ENCODE data around the gene CADPS.

CADPS gene

DNA sequence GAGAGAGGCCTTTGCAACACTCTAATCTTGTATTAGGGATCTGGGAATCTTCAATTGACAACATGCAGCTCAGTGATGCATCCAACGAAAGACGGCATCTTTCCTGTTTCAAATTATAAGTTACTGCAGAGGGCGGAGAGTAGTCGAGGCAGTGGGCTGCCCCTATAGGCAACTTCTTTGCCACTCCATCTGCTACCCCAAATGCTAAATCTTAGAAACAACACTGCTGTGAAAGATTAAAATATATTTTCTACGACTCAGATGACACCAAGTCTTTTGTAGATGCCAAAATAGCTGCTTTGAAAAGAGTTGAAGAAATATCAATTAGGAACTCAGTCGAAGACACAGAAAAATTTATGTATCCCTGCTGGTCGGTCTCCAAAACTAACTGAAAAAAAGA is 340.9 kb downstream of the CADPS start:
- TF ChIP-seq, protein P1, sequence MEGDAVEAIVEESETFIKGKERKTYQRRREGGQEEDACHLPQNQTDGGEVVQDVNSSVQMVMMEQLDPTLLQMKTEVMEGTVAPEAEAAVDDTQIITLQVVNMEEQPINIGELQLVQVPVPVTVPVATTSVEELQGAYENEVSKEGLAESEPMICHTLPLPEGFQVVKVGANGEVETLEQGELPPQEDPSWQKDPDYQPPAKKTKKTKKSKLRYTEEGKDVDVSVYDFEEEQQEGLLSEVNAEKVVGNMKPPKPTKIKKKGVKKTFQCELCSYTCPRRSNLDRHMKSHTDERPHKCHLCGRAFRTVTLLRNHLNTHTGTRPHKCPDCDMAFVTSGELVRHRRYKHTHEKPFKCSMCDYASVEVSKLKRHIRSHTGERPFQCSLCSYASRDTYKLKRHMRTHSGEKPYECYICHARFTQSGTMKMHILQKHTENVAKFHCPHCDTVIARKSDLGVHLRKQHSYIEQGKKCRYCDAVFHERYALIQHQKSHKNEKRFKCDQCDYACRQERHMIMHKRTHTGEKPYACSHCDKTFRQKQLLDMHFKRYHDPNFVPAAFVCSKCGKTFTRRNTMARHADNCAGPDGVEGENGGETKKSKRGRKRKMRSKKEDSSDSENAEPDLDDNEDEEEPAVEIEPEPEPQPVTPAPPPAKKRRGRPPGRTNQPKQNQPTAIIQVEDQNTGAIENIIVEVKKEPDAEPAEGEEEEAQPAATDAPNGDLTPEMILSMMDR (IDR thresholded peaks at IDR 0.05; ENCODE audit: low read depth, low read length), result no peak

DNA sequence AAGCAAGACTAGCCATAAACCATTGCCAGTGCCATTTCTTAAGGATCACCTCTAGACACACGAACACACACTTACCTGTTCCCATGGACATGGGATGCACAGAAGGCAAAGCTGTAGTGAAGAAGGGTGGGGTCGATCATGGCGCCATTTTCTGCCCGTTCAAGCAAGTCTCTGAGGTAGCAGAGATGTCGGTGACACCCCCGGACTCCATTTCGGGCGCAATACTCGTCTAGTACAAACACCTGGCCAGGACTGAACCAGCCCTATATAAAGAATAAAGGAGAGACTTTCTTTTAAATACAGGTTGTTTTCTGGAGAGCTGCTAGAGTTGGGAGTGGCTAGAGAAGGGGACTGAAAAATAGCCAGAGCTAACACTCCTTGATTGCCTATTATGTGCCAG is 342.4 kb downstream of the CADPS start:
- no peak for DNase-seq (ENCODE audit: extremely low read depth, low read depth)
- TF ChIP-seq, protein P1 (IDR thresholded peaks at IDR 0.05; ENCODE audit: low read depth, low read length), result no peak

More for the DNA sequence above, 340.9 kb downstream of the CADPS start:
- no peak for DNase-seq (ENCODE audit: extremely low read depth, low read depth)

DNA sequence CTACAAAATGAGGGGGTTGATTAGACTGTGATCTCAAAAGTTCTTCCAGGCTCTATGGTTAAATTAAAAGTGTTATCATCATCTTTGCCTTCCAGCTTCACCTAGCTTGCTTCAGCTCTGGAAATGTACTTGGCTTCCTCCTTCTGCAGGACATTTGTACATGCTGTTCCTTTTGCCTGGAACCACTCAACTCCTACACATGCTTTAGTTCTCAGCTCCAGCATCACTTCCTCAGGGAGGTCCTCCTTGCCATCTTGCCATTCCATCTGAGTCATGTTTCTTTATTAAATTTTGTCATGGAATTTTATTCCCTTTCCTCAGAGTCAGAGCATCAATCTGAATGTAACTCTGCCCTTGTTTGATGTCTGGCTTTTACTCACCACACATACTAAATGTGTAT is 343.2 kb downstream of the CADPS start:
- DNase-seq (ENCODE audit: extremely low read depth, low read depth), result no peak
- TF ChIP-seq, protein P1 (IDR thresholded peaks at IDR 0.05; ENCODE audit: low read depth, low read length), result no peak

DNA sequence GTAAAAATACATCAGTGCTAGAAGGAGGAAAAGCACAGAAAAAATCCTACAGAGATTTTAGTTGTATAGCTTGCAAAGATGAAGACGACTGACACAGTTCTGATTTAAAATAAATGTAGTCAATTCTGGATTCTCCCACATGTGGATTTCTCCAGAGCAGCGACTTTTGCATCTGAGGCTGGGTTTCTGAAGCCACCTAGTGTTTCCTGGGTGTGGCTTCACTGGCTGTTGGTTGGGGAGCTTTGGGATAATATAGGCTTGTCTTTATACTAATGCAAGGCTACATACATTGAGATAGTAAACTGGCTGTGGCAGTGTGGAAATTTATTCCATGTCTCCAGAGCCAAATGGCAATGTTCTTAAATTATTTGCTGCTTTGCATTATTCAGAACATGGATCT is 343.7 kb downstream of the CADPS start:
- TF ChIP-seq, protein P1 (IDR thresholded peaks at IDR 0.05; ENCODE audit: low read depth, low read length), result no peak
- no peak for DNase-seq (ENCODE audit: extremely low read depth, low read depth)

DNA sequence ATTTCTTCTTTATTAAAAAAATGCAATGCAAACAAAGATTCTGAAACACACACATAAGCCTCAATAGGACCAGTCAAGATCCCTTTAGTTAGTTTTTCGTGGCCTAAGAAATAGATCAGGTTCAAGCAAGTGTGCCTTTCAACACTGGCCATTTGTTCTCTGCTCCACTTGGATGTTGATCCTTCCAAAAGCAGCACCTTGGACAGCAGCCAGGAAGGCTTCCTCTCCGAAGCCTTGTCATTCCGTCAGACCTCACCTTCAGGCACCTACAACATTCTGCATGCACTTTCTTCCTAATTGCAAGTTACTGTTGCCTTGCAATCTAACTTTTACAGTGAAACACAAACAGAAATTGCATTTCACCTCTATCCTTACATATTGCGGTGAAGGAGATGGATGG is 346.0 kb downstream of the CADPS start:
- TF ChIP-seq, protein P1 (IDR thresholded peaks at IDR 0.05; ENCODE audit: low read depth, low read length), result no peak

DNA sequence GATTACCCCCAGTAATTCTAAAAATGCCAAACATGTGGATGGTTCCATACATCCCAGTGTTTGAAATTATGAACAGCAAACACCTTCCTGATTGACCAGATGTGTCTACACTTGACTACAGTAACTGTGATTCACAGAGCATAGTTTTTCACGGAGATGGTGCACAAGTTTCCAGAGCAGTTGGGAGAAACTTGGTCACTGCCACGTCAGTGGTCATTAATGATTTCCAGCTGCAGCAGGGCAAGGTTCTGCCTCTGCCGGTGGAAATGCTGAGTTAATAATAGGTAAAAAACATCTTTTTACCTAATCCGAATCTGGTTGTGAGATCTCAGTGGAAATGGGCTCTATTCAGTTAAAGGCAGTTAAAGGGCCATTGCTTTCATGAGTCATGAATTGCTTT is 347.7 kb downstream of the CADPS start:
- no peak for DNase-seq (ENCODE audit: extremely low read depth, low read depth)
- TF ChIP-seq, protein P1 (IDR thresholded peaks at IDR 0.05; ENCODE audit: low read depth, low read length), result no peak

More for the DNA sequence above, 346.0 kb downstream of the CADPS start:
- no peak for DNase-seq (ENCODE audit: extremely low read depth, low read depth)

DNA sequence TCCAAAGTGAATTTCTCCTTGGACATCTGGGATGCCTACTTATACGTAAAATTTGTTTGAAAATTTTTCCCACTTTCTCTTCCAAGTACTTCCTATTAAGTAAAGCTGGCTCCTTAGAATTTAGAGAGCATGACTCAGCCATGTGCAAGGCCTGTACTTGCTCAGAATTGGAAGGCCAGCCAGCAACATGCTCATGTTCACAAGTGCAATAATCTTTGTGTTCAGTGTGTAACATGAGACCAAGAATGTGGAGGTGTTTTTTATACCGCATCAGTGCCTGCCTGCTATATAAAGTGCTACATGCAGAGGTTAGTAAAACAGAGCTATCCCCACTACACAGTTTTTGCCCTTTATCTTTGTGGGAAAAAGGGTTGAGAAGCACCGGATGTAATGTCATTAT is 349.9 kb downstream of the CADPS start:
- TF ChIP-seq, protein P1 (IDR thresholded peaks at IDR 0.05; ENCODE audit: low read depth, low read length), result no peak
- DNase-seq (ENCODE audit: extremely low read depth, low read depth), result peak; percentile 15
